OCI-LY3 (cell line): ENCODE measurements around the gene TOMM7.

Experiments used
- H2AFZ ChIP-seq: fragments of 200-600, 300-600 bp; shearing (Covaris generic); 2 replicates; pipeline ENCODE4 v1.6.0; 2014; ENCODE audit warnings: antibody characterized with exemption, low read depth, low read length
- H3K27ac ChIP-seq: fragments of 200-600, 300-600 bp; sonication (generic); 2 replicates; pipeline ENCODE4 v1.5.1; 2014; ENCODE audit warnings: mild to moderate bottlenecking, low read length, moderate library complexity, mixed read lengths
- H3K27me3 ChIP-seq: fragments of 200-600, 300-600 bp; sonication (generic); 2 replicates; pipeline ENCODE4 v1.6.1; 2014; ENCODE audit warnings: low read depth, low read length, mixed read lengths
- H3K36me3 ChIP-seq: fragments of 200-600, 300-600 bp; sonication (generic); replicated peaks from 2 replicates; pipeline ENCODE3; 2014; ENCODE audit warnings: low read depth, low read length, mixed read lengths
- H3K4me1 ChIP-seq: fragments of 300-600, 200-600 bp; sonication (generic); 2 replicates; pipeline ENCODE4 v1.6.1; 2014; ENCODE audit warnings: low read length, mixed read lengths
- H3K4me2 ChIP-seq: fragments of 200-600, 300-600 bp; sonication (generic); 2 replicates; pipeline ENCODE4 v1.6.1; 2014; ENCODE audit warnings: low read length, mixed read lengths
- H3K4me3 ChIP-seq: fragments of 300-600, 200-600 bp; sonication (generic); 2 replicates; pipeline ENCODE4 v1.5.1; 2014; ENCODE audit warnings: antibody characterized with exemption, mild to moderate bottlenecking, low read length, moderate library complexity
- H3K79me2 ChIP-seq: fragments of 300-600, 200-600 bp; shearing (Covaris generic); 2 replicates; pipeline ENCODE4 v1.6.1; 2014; ENCODE audit warnings: mild to moderate bottlenecking, low read length, mixed read lengths
- H3K9ac ChIP-seq: fragments of 300-600, 200-600 bp; shearing (Covaris generic); 2 replicates; pipeline ENCODE4 v1.6.0; 2014; ENCODE audit warnings: mild to moderate bottlenecking, low read length, moderate library complexity
- H3K9me3 ChIP-seq: fragments of 200-600, 300-600 bp; shearing (Covaris generic); 2 replicates; pipeline ENCODE4 v1.6.1; 2014; ENCODE audit warnings: low read length, mixed read lengths; ENCODE audit not compliant: insufficient read depth
- H4K20me1 ChIP-seq: fragments of 200-600, 300-600 bp; sonication (generic); 2 replicates; pipeline ENCODE4 v1.6.1; 2016; ENCODE audit warnings: low read length, mixed read lengths; ENCODE audit not compliant: insufficient read depth
- CTCF ChIP-seq: fragments of 200-600, 300-600 bp; sonication (generic); IDR thresholded peaks from 2 replicates; pipeline ENCODE4 v1.5.1; 2014; ENCODE audit warnings: antibody characterized with exemption, low read length, low read depth
- EZH2phosphoT487 ChIP-seq: fragments of 200-600 bp; shearing (Covaris generic); IDR thresholded peaks from 2 replicates; pipeline ENCODE4 v1.6.1; 2018; ENCODE audit warnings: antibody characterized with exemption, mixed run types, low read depth

TOMM7 gene

GRCh38 chr7:22856416-22856815 is 33.8 kb upstream of the TOMM7 start:
- peaks cover 30% of the 10 kb centered on the region for H3K36me3 ChIP-seq
- peak overlapping the region; percentile 90 for H3K27ac ChIP-seq
- TF ChIP-seq CTCF (no peak), EZH2phosphoT487 (no peak)
- peaks cover 51% of the 10 kb centered on the region for H3K4me1 ChIP-seq
- no peaks in the 10 kb centered on the region for H3K9me3 ChIP-seq
- H3K4me2 ChIP-seq = peak overlapping the region; percentile 97
- H4K20me1 ChIP-seq = no peaks in the 10 kb centered on the region
- H2AFZ ChIP-seq = no peak overlapping the region
- H3K9ac ChIP-seq = peak overlapping the region; percentile 98
- no peaks in the 10 kb centered on the region for H3K27me3 ChIP-seq
- peaks cover 29% of the 10 kb centered on the region for H3K79me2 ChIP-seq
- H3K4me3 ChIP-seq = peak overlapping the region; percentile 95

- Histone ChIP-seq H3K9me3 (no peaks in the 10 kb centered on the region), H3K9ac (peak overlapping the region; percentile 98), H3K4me3 (peak overlapping the region; percentile 95), H3K4me1 (peaks cover 45% of the 10 kb centered on the region), H3K4me2 (peak overlapping the region; percentile 97), H3K27ac (peak overlapping the region; percentile 90), H4K20me1 (no peaks in the 10 kb centered on the region), H3K27me3 (no peaks in the 10 kb centered on the region), H2AFZ (no peak overlapping the region), H3K79me2 (peaks cover 29% of the 10 kb centered on the region), H3K36me3 (peaks cover 27% of the 10 kb centered on the region)
- no peak for TF ChIP-seq EZH2phosphoT487
These were observed 32.4 kb upstream of the TOMM7 start for GRCh38 chr7:22855049-22855392.

- TF ChIP-seq EZH2phosphoT487 (no peak), CTCF (no peak)
- Histone ChIP-seq H4K20me1 (no peaks in the 10 kb centered on the region), H3K36me3 (peaks cover 27% of the 10 kb centered on the region), H3K9me3 (no peaks in the 10 kb centered on the region), H3K9ac (peak overlapping the region; percentile 98), H3K27ac (peak overlapping the region; percentile 90), H3K27me3 (no peaks in the 10 kb centered on the region), H2AFZ (no peak overlapping the region; the same call in 1 of the 2 replicates), H3K4me2 (peak overlapping the region; percentile 97), H3K79me2 (peaks cover 29% of the 10 kb centered on the region), H3K4me3 (peak overlapping the region; percentile 95), H3K4me1 (peaks cover 39% of the 10 kb centered on the region)
These were observed 31.8 kb upstream of the TOMM7 start for GRCh38 chr7:22854158-22855048.

- Histone ChIP-seq H3K27me3 (no peaks in the 10 kb centered on the region), H3K36me3 (peaks cover 25% of the 10 kb centered on the region), H3K4me3 (peak overlapping the region; percentile 69), H3K4me1 (peaks cover 32% of the 10 kb centered on the region), H3K9me3 (no peaks in the 10 kb centered on the region), H3K27ac (0 out of 2 replicates have a peak overlapping the region, but pooled peaks have one; percentile 27), H2AFZ (peak overlapping the region; percentile 23; the same call in 1 of the 2 replicates), H3K79me2 (peaks cover 29% of the 10 kb centered on the region), H4K20me1 (no peaks in the 10 kb centered on the region), H3K4me2 (peak overlapping the region; percentile 68), H3K9ac (peak overlapping the region; percentile 60)
- no peak for TF ChIP-seq EZH2phosphoT487
These were observed 31.1 kb upstream of the TOMM7 start for GRCh38 chr7:22853674-22854157.

GRCh38 chr7:22853138-22853537 is 30.5 kb upstream of the TOMM7 start:
- Histone ChIP-seq H3K4me2 (peak overlapping the region; percentile 68), H4K20me1 (no peaks in the 10 kb centered on the region), H3K4me1 (peaks cover 26% of the 10 kb centered on the region), H3K9ac (peak overlapping the region; percentile 60), H3K9me3 (no peaks in the 10 kb centered on the region), H3K79me2 (peaks cover 29% of the 10 kb centered on the region), H3K27ac (0 out of 2 replicates have a peak overlapping the region, but pooled peaks have one; percentile 27), H3K4me3 (peak overlapping the region; percentile 69), H3K27me3 (no peaks in the 10 kb centered on the region), H2AFZ (peak overlapping the region; percentile 23; the same call in 1 of the 2 replicates), H3K36me3 (peaks cover 19% of the 10 kb centered on the region)
- TF ChIP-seq CTCF (no peak), EZH2phosphoT487 (no peak)
